Memory B cell (primary cell): Measurements from ENCODE around the gene ACOT7.
A peak's percentile ranks its signal among the peaks of the same experiment; 100 is the strongest.
"Not testable (repeated sequence)": the region's sequence is repeated elsewhere in the genome, so short reads cannot be mapped to it uniquely, and the experiment has no call there.

ENCODE experiments used
- ATAC-seq: fragments of 150-1000 bp; cut with Tn5 transposase; 2 replicates; pipeline ENCODE4 v1.10.0; 2021; ENCODE audit warnings: low read depth, mild to moderate bottlenecking, moderate library complexity
- DNase-seq, 2 donors: peaks; one replicate each; pipeline ENCODE4 v3.0.0; 2022; ENCODE audit warnings: low spot score in 2 of 2
- H3K27ac Mint-ChIP-seq: one replicate; pipeline ENCODE4 v1.8.0; 2022; ENCODE audit warnings: mild to moderate bottlenecking, moderate library complexity, mixed read lengths
- H3K27me3 Mint-ChIP-seq: one replicate; pipeline ENCODE4 v1.8.0; 2022; ENCODE audit warnings: mixed read lengths
- H3K36me3 Mint-ChIP-seq: one replicate; pipeline ENCODE4 v1.8.0; 2022; ENCODE audit warnings: mild to moderate bottlenecking, mixed read lengths
- H3K4me1 Mint-ChIP-seq: one replicate; pipeline ENCODE4 v1.8.0; 2022; ENCODE audit warnings: mixed read lengths
- H3K4me3 Mint-ChIP-seq: one replicate; pipeline ENCODE4 v1.8.0; 2022; ENCODE audit warnings: mild to moderate bottlenecking, moderate library complexity, mixed read lengths
- H3K9me3 Mint-ChIP-seq: one replicate; pipeline ENCODE4 v1.8.0; 2022; ENCODE audit warnings: mixed read lengths

The ACOT7 gene

DNA sequence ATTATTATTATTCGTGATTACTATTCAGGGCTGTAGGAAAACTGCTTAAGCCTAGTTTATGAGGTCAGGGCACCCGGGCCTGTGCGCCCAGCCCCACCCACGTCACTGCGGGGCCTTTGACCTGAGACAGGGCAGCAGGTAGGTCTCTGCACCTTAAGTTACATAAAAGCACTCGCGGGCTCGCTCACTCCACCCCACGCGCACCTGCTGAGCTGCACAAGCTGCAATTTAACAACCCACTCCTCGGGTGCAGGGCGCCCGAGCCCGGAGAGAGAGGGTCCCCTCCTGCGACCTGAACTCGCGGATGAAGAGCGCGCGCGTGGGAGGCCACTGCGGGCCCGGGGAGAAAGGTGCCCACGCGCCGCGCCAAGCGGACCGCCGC lies 158.3 kb downstream of the ACOT7 start:
- peak; percentile 13 for ATAC-seq

DNA sequence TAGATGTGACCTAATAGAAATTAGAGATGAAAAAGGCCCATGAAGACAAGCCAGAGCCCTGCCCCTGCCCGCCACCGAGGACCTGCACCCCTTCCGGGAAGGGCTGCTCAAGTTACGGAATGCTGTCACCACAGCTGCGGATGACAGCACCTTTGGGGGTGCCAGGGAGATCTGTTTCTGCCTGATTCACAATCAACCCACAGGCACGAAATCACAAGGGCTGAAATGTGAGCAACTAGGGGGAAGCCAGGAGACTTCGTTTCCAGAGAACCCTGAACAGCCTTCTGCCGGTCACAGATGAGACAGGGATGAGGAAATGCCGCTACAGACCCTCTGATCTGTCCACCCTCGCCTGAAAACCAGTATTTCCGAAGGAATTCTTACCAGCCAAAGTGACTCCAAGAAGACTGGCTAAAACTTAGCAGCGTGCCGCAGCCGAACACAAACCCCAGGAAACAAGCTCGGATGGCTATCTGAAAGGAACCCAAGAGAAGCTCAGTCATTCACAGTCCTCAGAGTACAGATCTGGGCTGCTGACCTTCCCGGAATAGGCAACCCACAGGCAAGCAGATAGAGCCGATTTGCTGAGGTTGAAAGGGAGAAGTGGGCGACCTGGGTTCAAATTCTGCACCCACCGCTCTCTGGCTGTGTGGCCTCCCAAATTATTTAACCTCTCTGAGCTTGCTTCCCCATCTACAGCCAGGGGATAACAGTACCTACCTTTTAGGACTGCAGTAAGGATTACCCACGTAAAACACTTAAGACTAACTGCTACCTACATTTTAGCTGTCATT lies 158.9 kb downstream of the ACOT7 start:
- Mint-ChIP-seq H3K36me3 (peaks cover 10% of the 10 kb centered on the region), H3K4me1 (peaks cover 3% of the 10 kb centered on the region), H3K27ac (peak overlapping the region; percentile 81), H3K9me3 (no peaks in the 10 kb centered on the region), H3K27me3 (peaks cover 6% of the 10 kb centered on the region), H3K4me3 (peak overlapping the region; percentile 92)
- ATAC-seq = no peak
- DNase-seq = no peak

More for the DNA sequence above, 158.3 kb downstream of the ACOT7 start:
- Mint-ChIP-seq H3K27me3 (peaks cover 6% of the 10 kb centered on the region), H3K36me3 (peaks cover 10% of the 10 kb centered on the region), H3K27ac (peak overlapping the region; percentile 81), H3K9me3 (no peaks in the 10 kb centered on the region), H3K4me3 (peak overlapping the region; percentile 92), H3K4me1 (peaks cover 3% of the 10 kb centered on the region)
- no peak for DNase-seq

DNA sequence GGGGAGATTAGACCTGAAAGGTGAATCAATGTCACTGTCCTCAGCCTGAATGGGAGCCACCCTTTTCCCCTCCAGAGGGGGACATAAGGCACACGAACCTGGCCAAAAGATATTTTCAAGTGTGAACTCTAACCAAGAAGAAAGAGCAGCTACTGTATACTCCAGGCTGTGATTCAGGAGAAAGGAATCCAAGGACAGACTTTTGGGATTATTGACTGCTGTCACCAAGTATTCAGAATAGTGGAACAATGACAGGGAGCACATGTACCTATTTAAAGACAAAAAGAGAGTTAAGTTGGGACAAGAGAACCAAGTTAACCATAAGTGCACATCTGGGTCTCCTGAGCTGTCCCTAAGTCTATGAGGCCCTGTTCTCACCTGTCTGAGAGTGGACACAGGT lies 160.2 kb downstream of the ACOT7 start:
- Mint-ChIP-seq H3K9me3 (no peaks in the 10 kb centered on the region), H3K27ac (no peak overlapping the region), H3K36me3 (peaks cover 10% of the 10 kb centered on the region), H3K4me1 (peaks cover 3% of the 10 kb centered on the region), H3K4me3 (no peak overlapping the region), H3K27me3 (no peaks in the 10 kb centered on the region)
- ATAC-seq = no peak
- no peak for DNase-seq

DNA sequence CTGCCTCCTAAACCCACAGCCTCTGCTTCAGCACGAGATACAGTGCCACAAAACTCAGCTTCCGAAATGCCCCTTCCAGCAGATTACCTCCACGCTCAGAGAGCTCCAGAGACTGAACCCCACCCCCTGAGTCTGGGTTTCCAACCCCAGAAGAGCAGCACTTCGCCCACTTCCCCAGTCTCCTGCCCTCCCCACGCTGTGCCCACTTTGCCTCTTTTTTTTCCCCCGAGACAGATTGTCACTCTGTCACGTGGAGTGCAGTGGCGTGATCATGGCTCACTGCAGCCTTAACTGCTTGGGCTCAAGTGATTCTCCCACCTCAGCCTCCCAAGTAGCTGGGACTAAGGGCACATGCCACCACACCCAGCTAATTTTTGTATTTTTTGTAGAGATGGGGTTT lies 167.9 kb downstream of the ACOT7 start:
- Mint-ChIP-seq H3K4me3 (no peak overlapping the region), H3K27me3 (no peaks in the 10 kb centered on the region), H3K9me3 (no peaks in the 10 kb centered on the region), H3K4me1 (peaks cover 2% of the 10 kb centered on the region), H3K27ac (no peak overlapping the region), H3K36me3 (peaks cover 25% of the 10 kb centered on the region)
- DNase-seq = no peak
- ATAC-seq = no peak

DNA sequence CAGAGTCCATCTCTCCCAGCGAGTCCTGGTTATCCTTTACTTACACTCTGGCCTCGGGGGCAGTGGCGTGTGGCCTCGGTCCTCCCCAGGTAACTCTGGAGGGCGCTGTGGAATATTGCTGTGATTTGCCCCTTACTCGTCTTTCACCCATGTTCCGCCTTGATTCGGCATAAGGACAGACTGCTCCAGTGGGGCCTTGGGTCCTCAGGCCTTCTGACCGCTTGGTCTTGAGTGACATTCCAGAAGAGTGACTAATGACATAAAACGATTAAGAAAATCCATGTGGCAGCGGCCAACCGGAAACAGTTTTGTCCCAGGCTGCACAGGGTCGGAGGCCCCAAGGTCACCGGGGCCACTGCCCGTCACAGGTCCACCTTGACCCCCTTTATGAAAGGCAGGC lies 168.8 kb downstream of the ACOT7 start:
- H3K27me3 Mint-ChIP-seq = no peaks in the 10 kb centered on the region
- no peak overlapping the region for H3K4me3 Mint-ChIP-seq
- H3K27ac Mint-ChIP-seq = no peak overlapping the region
- peaks cover 24% of the 10 kb centered on the region for H3K36me3 Mint-ChIP-seq
- ATAC-seq = no peak
- DNase-seq = no peak
- H3K4me1 Mint-ChIP-seq = peaks cover 2% of the 10 kb centered on the region
- no peaks in the 10 kb centered on the region for H3K9me3 Mint-ChIP-seq

DNA sequence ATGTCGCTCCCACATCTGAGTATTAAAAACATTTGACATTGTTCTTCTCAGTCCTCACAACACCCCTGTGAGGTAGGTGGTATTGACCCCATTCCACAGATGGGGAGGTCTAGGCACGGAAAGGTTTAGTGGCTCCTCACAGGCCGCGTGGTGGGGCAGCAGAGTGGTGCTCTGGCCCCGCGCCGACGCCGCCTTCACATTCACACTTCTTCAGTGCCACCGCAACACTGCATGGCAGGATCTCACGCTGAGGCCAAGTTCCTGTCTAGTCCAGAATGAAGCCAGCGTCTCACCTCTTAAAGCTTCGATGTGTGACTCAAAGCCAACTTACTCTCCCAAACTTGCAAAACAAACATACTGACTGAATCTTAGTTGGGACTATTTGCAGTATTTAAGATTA lies 169.9 kb downstream of the ACOT7 start:
- H3K36me3 Mint-ChIP-seq = peaks cover 24% of the 10 kb centered on the region
- H3K9me3 Mint-ChIP-seq = no peaks in the 10 kb centered on the region
- no peak for ATAC-seq

DNA sequence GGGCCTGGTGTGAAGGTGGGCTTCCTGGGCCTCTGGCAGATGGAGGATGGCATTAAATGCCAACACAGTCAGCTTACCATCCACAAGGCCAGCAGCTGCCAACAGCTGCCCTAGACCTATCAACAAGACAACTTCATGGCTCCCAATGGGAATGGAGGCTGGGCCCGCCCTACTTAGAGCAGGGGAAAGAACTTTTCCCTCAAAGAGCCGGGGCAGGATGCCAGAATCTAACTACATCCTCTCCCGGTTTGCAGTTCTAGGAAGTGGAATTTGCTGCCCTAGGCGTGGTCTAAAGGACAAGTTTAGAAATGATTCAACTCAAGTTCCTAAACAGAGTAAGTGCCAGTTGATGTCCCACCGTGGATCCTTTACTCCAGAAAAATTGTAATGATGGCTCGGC lies 170.9 kb downstream of the ACOT7 start:
- Mint-ChIP-seq H3K4me3 (no peak overlapping the region), H3K4me1 (peaks cover 2% of the 10 kb centered on the region), H3K36me3 (peaks cover 23% of the 10 kb centered on the region), H3K27me3 (peaks cover 3% of the 10 kb centered on the region), H3K9me3 (no peaks in the 10 kb centered on the region), H3K27ac (no peak overlapping the region)
- DNase-seq (no peak), ATAC-seq (no peak)

More for the DNA sequence above, 169.9 kb downstream of the ACOT7 start:
- H3K27me3 Mint-ChIP-seq = no peaks in the 10 kb centered on the region
- H3K4me1 Mint-ChIP-seq = peaks cover 2% of the 10 kb centered on the region
- no peak overlapping the region for H3K27ac Mint-ChIP-seq
- no peak for DNase-seq
- no peak overlapping the region for H3K4me3 Mint-ChIP-seq

DNA sequence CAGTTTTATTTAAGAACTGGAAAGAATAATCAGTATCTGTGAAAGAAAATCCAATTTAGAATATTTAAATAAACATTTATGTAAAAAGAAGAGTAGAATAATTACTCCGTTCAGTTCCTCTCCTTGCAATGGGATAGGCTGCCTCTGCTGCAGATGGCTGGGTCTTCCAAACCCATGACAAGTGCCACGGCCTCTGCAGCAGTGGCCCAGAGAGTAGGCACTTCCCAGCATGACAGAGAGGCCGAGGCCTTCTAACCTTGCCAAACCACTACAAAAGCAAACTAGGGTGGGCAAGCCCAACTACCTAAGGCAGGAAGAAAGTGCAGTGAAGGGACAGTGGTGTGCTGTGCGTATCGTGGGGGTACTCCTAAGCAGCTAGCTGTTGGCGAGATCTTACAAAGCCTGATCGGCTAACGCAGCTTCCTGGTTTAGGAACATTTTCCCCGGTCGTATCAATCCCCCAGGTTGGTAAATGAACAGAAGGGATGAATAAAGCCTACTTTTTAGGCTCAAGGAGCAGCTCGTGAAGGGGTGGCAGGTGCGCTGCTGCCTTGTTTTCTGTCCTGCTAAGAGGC lies 172.3 kb downstream of the ACOT7 start:
- H3K4me3 Mint-ChIP-seq = no peak overlapping the region
- H3K27me3 Mint-ChIP-seq = peaks cover 12% of the 10 kb centered on the region
- H3K27ac Mint-ChIP-seq = no peak overlapping the region
- no peaks in the 10 kb centered on the region for H3K4me1 Mint-ChIP-seq
- DNase-seq = no peak
- no peak for ATAC-seq
- peaks cover 21% of the 10 kb centered on the region for H3K36me3 Mint-ChIP-seq
- no peaks in the 10 kb centered on the region for H3K9me3 Mint-ChIP-seq

DNA sequence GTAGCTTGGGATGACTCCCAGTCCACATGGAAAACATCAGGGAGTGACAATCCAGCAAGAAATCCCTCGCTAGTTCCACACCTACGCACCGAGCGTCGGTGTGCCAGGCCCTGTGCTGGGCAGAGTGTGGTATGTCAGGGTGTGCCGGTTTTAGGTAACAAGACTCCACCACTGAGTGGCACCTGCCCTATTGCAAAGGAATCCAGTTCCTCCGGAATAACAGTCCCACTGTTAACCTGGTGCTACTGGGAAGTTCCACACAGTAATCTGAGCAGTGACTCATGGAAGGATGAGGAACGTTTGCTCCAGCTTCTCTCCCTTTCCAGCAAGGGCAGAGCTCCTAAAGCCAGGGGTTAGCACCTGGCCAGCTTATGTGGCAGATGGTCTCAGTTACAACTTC lies 173.3 kb downstream of the ACOT7 start:
- DNase-seq (no peak), ATAC-seq (no peak)
- peaks cover 16% of the 10 kb centered on the region for H3K27me3 Mint-ChIP-seq
- H3K4me1 Mint-ChIP-seq = no peaks in the 10 kb centered on the region
- no peak overlapping the region for H3K27ac Mint-ChIP-seq
- H3K36me3 Mint-ChIP-seq = peaks cover 14% of the 10 kb centered on the region
- no peaks in the 10 kb centered on the region for H3K9me3 Mint-ChIP-seq
- no peak overlapping the region for H3K4me3 Mint-ChIP-seq

DNA sequence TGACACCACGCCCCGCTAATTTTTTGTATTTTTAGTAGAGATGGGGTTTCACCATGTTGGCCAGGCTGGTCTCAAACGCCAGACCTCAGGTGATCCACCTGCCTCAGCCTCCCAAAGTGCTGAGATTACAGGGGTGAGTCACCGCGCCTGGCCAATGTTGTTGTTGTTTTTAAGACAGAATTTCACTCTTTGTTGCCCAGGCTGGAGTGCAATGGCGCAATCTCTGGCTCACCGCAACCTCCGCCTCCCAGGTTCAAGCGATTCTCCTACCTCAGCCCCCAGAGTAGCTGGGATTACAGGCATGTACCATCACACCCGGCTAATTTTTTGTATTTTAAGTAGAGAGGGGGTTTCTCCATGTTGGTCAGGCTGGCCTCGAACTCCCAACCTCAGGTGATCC lies 173.9 kb downstream of the ACOT7 start:
- not testable (repeated sequence) for H3K27ac Mint-ChIP-seq, DNase-seq, H3K4me3 Mint-ChIP-seq, ATAC-seq, H3K4me1 Mint-ChIP-seq, H3K9me3 Mint-ChIP-seq
- peaks cover 18% of the 10 kb centered on the region for H3K27me3 Mint-ChIP-seq
- peaks cover 10% of the 10 kb centered on the region for H3K36me3 Mint-ChIP-seq

DNA sequence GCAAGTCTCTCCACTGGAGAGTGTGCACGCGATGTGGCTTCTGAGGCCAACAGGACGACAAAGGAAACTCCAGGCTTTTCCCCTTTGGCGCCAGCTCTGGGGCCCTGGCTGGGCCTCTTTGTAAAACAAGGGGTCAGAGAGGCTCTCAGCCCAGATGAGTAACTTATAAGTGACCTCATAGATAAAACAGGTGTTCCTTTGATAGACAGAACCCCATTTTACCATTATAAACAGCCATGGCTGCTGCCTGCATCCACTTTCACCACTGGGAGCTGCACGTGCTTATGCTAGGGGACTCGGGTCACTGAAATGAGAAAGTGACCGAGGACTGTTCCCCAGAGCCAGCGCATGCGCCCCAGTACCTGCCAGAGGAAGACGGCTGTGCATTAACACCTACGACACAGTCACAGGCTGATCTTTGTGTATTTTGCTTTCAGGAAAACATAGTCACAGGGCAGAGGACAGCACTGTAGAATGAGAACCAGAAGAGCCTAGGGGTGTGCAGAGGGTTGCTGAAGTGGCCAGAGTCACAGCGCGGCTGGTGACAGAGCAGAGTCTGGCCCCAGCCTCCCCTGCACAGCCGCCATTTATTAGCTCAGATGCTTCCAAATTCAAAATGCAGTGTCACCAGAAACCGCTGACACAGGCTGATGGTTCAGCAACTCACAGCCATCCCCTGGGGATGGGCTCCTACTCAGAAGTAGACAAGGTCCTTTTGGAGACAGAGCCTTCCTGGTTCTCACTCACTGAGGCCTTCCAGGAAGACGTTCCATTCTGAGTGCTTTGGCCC lies 175.0 kb downstream of the ACOT7 start:
- Mint-ChIP-seq H3K27ac (no peak overlapping the region), H3K4me3 (no peak overlapping the region), H3K27me3 (peaks cover 18% of the 10 kb centered on the region), H3K9me3 (peaks cover 2% of the 10 kb centered on the region), H3K36me3 (no peaks in the 10 kb centered on the region), H3K4me1 (no peaks in the 10 kb centered on the region)
- no peak for ATAC-seq
- DNase-seq = no peak
